Neural cell (in vitro differentiated cells): ENCODE data around the gene RAPGEF4. TPM values are rescaled to one million over a fixed set of nuclear protein-coding genes. Genes with fewer than 3 reads are reported as not detected.

Source experiments
- H2AFZ ChIP-seq: fragments of 200-600, 300-800 bp; sonication (generic), shearing (Covaris generic); 2 replicates; pipeline ENCODE4 v1.6.0; 2014; ENCODE audit warnings: low read depth, mild to moderate bottlenecking, antibody characterized with exemption, low read length, moderate library complexity
- H3F3A ChIP-seq: fragments of 200-600 bp; shearing (Covaris generic); 2 replicates; pipeline ENCODE4 v1.6.1; 2016; ENCODE audit warnings: mild to moderate bottlenecking, moderate library complexity, mixed read lengths, antibody characterized with exemption, low read length; ENCODE audit not compliant: insufficient read depth, poor library complexity, severe bottlenecking
- H3K27ac ChIP-seq: fragments of 200-600, 300-800 bp; sonication (generic), shearing (Covaris generic); 2 replicates; pipeline ENCODE4 v1.5.1; 2014; ENCODE audit warnings: mild to moderate bottlenecking, low read length, moderate library complexity
- H3K27me3 ChIP-seq: fragments of 300-800, 200-600 bp; sonication (generic), shearing (Covaris generic); 2 replicates; pipeline ENCODE4 v1.6.0; 2014; ENCODE audit warnings: mild to moderate bottlenecking, low read depth, low read length, moderate library complexity; ENCODE audit not compliant: insufficient read depth
- H3K36me3 ChIP-seq: fragments of 300-800, 200-600 bp; sonication (generic), shearing (Covaris generic); 2 replicates; pipeline ENCODE4 v1.5.1; 2014; ENCODE audit warnings: mild to moderate bottlenecking, antibody characterized with exemption, low read length, moderate library complexity; ENCODE audit not compliant: insufficient read depth
- H3K4me2 ChIP-seq: fragments of 300-800, 200-600 bp; sonication (generic), shearing (Covaris generic); 2 replicates; pipeline ENCODE4 v1.6.0; 2014; ENCODE audit warnings: mild to moderate bottlenecking, low read length
- H3K4me3 ChIP-seq: fragments of 300-800, 200-600 bp; sonication (generic), shearing (Covaris generic); 2 replicates; pipeline ENCODE4 v1.5.1; 2014; ENCODE audit warnings: mild to moderate bottlenecking, low read length, moderate library complexity
- H3K79me2 ChIP-seq: fragments of 200-600 bp; shearing (Covaris generic); replicated peaks from 2 replicates; pipeline ENCODE4 v1.6.0; 2014; ENCODE audit warnings: mild to moderate bottlenecking, low read length, moderate library complexity; ENCODE audit not compliant: insufficient read depth
- H3K9ac ChIP-seq: fragments of 300-800, 200-600 bp; sonication (generic), shearing (Covaris generic); 2 replicates; pipeline ENCODE4 v1.6.1; 2016; ENCODE audit warnings: mild to moderate bottlenecking, low read length, mixed read lengths
- H3K9me2 ChIP-seq: fragments of 200-600 bp; shearing (Covaris generic); 2 replicates; pipeline ENCODE4 v1.6.1; 2016; ENCODE audit warnings: mild to moderate bottlenecking, low read length, mixed read lengths; ENCODE audit not compliant: insufficient read depth
- H3K9me3 ChIP-seq: fragments of 200-600, 300-800 bp; sonication (generic), shearing (Covaris generic); 2 replicates; pipeline ENCODE4 v1.6.1; 2016; ENCODE audit warnings: mild to moderate bottlenecking, mixed run types, low read length, moderate library complexity, mixed read lengths
- H4K20me1 ChIP-seq: fragments of 200-600 bp; shearing (Covaris generic); 2 replicates; pipeline ENCODE4 v1.6.1; 2016; ENCODE audit warnings: mild to moderate bottlenecking, mixed run types; ENCODE audit not compliant: insufficient read depth
- CTCF ChIP-seq: fragments of 450-650 bp; IDR thresholded peaks from 2 replicates; pipeline ENCODE4 v1.5.1; 2014; ENCODE audit warnings: antibody characterized with exemption, mild to moderate bottlenecking, moderate library complexity; ENCODE audit not compliant: poor library complexity, severe bottlenecking
- EP300 ChIP-seq: fragments of 450-650 bp; conservative IDR thresholded peaks from 2 replicates; pipeline ENCODE4 v1.6.1; 2014; ENCODE audit warnings: antibody characterized with exemption, mild to moderate bottlenecking, moderate library complexity; ENCODE audit not compliant: poor library complexity, severe bottlenecking
- EZH2 ChIP-seq: fragments of 200-600, 300-800 bp; shearing (Covaris generic), sonication (generic); IDR thresholded peaks from 2 replicates; pipeline ENCODE4 v1.6.1; 2014; ENCODE audit warnings: antibody characterized with exemption, low read length, borderline replicate concordance, mild to moderate bottlenecking; ENCODE audit not compliant: insufficient read depth, poor library complexity, severe bottlenecking
- MXI1 ChIP-seq: fragments of 450-650 bp; conservative IDR thresholded peaks from 2 replicates; pipeline ENCODE4 v1.6.1; 2014; ENCODE audit warnings: antibody characterized with exemption, mild to moderate bottlenecking; ENCODE audit not compliant: poor library complexity, severe bottlenecking
- POLR2AphosphoS5 ChIP-seq: IDR thresholded peaks from 2 replicates; pipeline ENCODE4 v1.6.1; 2012
- RAD21 ChIP-seq: fragments of 450-650 bp; conservative IDR thresholded peaks from 2 replicates; pipeline ENCODE4 v1.6.1; 2014; ENCODE audit warnings: antibody characterized with exemption, mild to moderate bottlenecking, moderate library complexity
- SMC3 ChIP-seq: fragments of 450-650 bp; conservative IDR thresholded peaks from 2 replicates; pipeline ENCODE4 v1.6.1; 2014; ENCODE audit warnings: antibody characterized with exemption, mild to moderate bottlenecking, moderate library complexity; ENCODE audit not compliant: poor library complexity
- TAF1 ChIP-seq: IDR thresholded peaks from 2 replicates; pipeline ENCODE4 v1.6.1; 2012; ENCODE audit warnings: low read depth
- polyA plus RNA-seq: library from polyadenylated mRNA; depleted of rRNA; stranded (reverse); fragments of >200 nt; gene quantifications from 2 replicates; pipeline ENCODE4 v1.2.3, GENCODE V29; 2014
- TF ChIP-seq, protein P1 (sequence below): IDR thresholded peaks from 2 replicates; pipeline ENCODE4 v1.6.1; 2012; ENCODE audit warnings: borderline replicate concordance

The RAPGEF4 gene
- polyA plus RNA-seq, 1 donor from 2014 or later: 10.4 TPM

DNA sequence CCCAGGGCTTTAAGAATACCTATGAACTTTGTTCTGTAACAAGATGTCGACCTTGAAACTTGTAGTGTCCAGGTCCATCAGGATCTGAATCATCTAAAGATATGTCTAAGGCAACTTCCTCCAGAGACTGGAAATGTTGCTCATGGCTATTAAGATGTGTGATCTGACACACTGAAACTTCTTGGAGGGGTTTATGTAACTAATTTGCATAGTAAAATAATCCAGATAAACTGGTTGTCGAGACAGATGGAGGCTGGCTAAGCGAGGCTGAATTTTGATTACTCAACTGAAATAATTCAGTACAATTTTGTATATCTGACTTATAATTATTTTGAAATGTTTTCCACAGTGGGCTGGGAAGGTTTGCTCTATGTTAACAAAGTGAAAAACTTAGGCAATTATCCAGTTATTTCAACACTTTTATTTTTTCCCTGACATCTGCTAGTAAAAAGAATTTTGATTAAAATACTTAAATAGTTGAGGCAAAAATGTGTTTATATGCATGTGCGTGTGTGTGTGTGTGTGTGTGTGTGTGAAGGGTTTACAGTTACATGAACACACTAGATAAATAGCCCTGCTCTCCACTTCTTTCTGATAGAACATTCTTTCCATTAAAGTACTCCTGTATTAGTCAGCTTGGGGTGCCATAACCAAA lies 328.6 kb downstream of the RAPGEF4 start:
- TF ChIP-seq TAF1: no peak
- TF ChIP-seq SMC3: no peak
- no peak for TF ChIP-seq RAD21
- TF ChIP-seq POLR2AphosphoS5: no peak
- TF ChIP-seq EP300: no peak
- TF ChIP-seq MXI1: no peak
- no peak for TF ChIP-seq EZH2
- TF ChIP-seq CTCF: no peak
- TF ChIP-seq, protein P1, sequence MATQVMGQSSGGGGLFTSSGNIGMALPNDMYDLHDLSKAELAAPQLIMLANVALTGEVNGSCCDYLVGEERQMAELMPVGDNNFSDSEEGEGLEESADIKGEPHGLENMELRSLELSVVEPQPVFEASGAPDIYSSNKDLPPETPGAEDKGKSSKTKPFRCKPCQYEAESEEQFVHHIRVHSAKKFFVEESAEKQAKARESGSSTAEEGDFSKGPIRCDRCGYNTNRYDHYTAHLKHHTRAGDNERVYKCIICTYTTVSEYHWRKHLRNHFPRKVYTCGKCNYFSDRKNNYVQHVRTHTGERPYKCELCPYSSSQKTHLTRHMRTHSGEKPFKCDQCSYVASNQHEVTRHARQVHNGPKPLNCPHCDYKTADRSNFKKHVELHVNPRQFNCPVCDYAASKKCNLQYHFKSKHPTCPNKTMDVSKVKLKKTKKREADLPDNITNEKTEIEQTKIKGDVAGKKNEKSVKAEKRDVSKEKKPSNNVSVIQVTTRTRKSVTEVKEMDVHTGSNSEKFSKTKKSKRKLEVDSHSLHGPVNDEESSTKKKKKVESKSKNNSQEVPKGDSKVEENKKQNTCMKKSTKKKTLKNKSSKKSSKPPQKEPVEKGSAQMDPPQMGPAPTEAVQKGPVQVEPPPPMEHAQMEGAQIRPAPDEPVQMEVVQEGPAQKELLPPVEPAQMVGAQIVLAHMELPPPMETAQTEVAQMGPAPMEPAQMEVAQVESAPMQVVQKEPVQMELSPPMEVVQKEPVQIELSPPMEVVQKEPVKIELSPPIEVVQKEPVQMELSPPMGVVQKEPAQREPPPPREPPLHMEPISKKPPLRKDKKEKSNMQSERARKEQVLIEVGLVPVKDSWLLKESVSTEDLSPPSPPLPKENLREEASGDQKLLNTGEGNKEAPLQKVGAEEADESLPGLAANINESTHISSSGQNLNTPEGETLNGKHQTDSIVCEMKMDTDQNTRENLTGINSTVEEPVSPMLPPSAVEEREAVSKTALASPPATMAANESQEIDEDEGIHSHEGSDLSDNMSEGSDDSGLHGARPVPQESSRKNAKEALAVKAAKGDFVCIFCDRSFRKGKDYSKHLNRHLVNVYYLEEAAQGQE: no peak
- Histone ChIP-seq H3K27ac (no peak overlapping the region), H2AFZ (no peak overlapping the region), H3K27me3 (no peaks in the 10 kb centered on the region), H3K79me2 (no peaks in the 10 kb centered on the region), H3K36me3 (no peaks in the 10 kb centered on the region), H3F3A (no peaks in the 10 kb centered on the region), H3K9ac (no peak overlapping the region), H3K4me3 (no peak overlapping the region), H3K4me2 (no peak overlapping the region), H3K9me2 (no peaks in the 10 kb centered on the region), H4K20me1 (no peaks in the 10 kb centered on the region), H3K9me3 (no peaks in the 10 kb centered on the region)

- Histone ChIP-seq H3K79me2 (no peaks in the 10 kb centered on the region), H3K36me3 (no peaks in the 10 kb centered on the region), H2AFZ (no peak overlapping the region), H3K4me3 (no peak overlapping the region), H3F3A (no peaks in the 10 kb centered on the region), H4K20me1 (no peaks in the 10 kb centered on the region), H3K4me2 (no peak overlapping the region), H3K9ac (no peak overlapping the region), H3K27me3 (no peaks in the 10 kb centered on the region), H3K9me3 (no peaks in the 10 kb centered on the region), H3K9me2 (no peaks in the 10 kb centered on the region), H3K27ac (no peak overlapping the region)
- no peak for TF ChIP-seq POLR2AphosphoS5
- TF ChIP-seq RAD21: no peak
- TF ChIP-seq MXI1: no peak
- TF ChIP-seq, protein P1: no peak
- no peak for TF ChIP-seq CTCF
- TF ChIP-seq EZH2: no peak
- no peak for TF ChIP-seq SMC3
- no peak for TF ChIP-seq TAF1
- TF ChIP-seq EP300: no peak
Measured at GRCh38 chr2:173066887-173067676, 331.4 kb downstream of the RAPGEF4 start.
